A549 (cell line): ENCODE measurements around the gene MYO9A. TPM values are rescaled to one million over a fixed set of nuclear protein-coding genes. Genes with fewer than 3 reads are reported as not detected.
A peak's percentile ranks its signal among the peaks of the same experiment; 100 is the strongest.

Experiments
- ATAC-seq, 2 experiments: fragments of 200-7000 bp in 1 of 2; fragments of >200 bp in 1 of 2; cut with Nextera tagmentation in 1 of 2; cut with Tn5 transposase in 1 of 2; 3 replicates each; pipeline versions ENCODE4 v1.8.0 to v1.9.1; 2018 to 2020; ENCODE audit warnings: mild to moderate bottlenecking in 1 of 2, moderate library complexity in 1 of 2
- CTCF ChIA-PET: fragments of 300-600 bp; sonication (Branson Sonifier 250); formaldehyde crosslinking; extraction: SDS; loops from one replicate; lab custom pipeline; 2021; ENCODE audit warnings: antibody characterized with exemption, inconsistent platforms; lab: Yijun Ruan, JAX
- POLR2A ChIA-PET: fragments of 350-600 bp; formaldehyde crosslinking; extraction: SDS; loops from one replicate; lab custom pipeline; 2021; ENCODE audit warnings: antibody characterized with exemption, inconsistent platforms; lab: Yijun Ruan, JAX
- DNase-seq, 2 experiments: peaks; one replicate each; pipeline versions ENCODE4 v3.0.0 to v3.0.0-alpha.2; 2011 to 2016; ENCODE audit warnings: low read depth in 1 of 2, low spot score in 1 of 2
- FAIRE-seq: peaks from 2 replicates; lab custom pipeline; 2011; peaks lifted over from hg19 to GRCh38; lab: Jason Lieb, UNC
- H3K27ac ChIP-seq, 2 experiments: fragments of >200 bp; sonication (Bioruptor Twin); formaldehyde crosslinking; 3 replicates each; pipeline ENCODE4 v1.5.1; 2016 to 2017
- H3K4me1 ChIP-seq: fragments of >200 bp; sonication (Bioruptor Twin); formaldehyde crosslinking; 3 replicates; pipeline ENCODE4 v1.6.1; 2016
- H3K4me2 ChIP-seq: fragments of >200 bp; sonication (Bioruptor Twin); formaldehyde crosslinking; 3 replicates; pipeline ENCODE4 v1.6.1; 2016
- H3K4me3 ChIP-seq: fragments of >200 bp; sonication (Bioruptor Twin); formaldehyde crosslinking; 3 replicates; pipeline ENCODE4 v1.5.1; 2016
- H3K9me3 ChIP-seq: fragments of >200 bp; sonication (Bioruptor Twin); formaldehyde crosslinking; 3 replicates; pipeline ENCODE4 v1.6.1; 2016
- BHLHE40 ChIP-seq: IDR thresholded peaks from 2 replicates; pipeline ENCODE4 v1.6.1; 2012; ENCODE audit warnings: low read depth, low read length, inconsistent platforms
- EHMT2 ChIP-seq: fragments of 200-600 bp; sonication (generic); IDR thresholded peaks from 2 replicates; pipeline ENCODE4 v1.6.1; 2016; ENCODE audit warnings: antibody characterized with exemption, low read depth, mild to moderate bottlenecking, moderate library complexity
- EP300 ChIP-seq, 2 experiments: fragments of >200 bp; sonication (Bioruptor Twin); formaldehyde crosslinking; IDR thresholded peaks; 2 replicates in 1 of 2; 3 replicates in 1 of 2; pipeline ENCODE4 v1.6.1; 2016 to 2017
- FOSB ChIP-seq: fragments of 250-450 bp; sonication (Bioruptor Pico); IDR thresholded peaks from 2 replicates; pipeline ENCODE4 v1.5.0; 2020; ENCODE audit warnings: mild to moderate bottlenecking, moderate library complexity
- FOSL2 ChIP-seq, 2 experiments: fragments of 450-650 bp in 1 of 2; fragments of >200 bp in 1 of 2; sonication (Bioruptor Twin) in 1 of 2; formaldehyde crosslinking; IDR thresholded peaks; 2 replicates each; pipeline versions ENCODE4 v1.5.0 to v1.6.1; 2016 to 2020; ENCODE audit warnings: mild to moderate bottlenecking in 1 of 2, moderate library complexity in 1 of 2
- FOXS1 ChIP-seq: fragments of 250-450 bp; sonication (Bioruptor Pico); IDR thresholded peaks from 2 replicates; pipeline ENCODE4 v1.5.0; 2020; ENCODE audit warnings: mild to moderate bottlenecking, moderate library complexity
- HOXB5 ChIP-seq: fragments of 250-450 bp; sonication (Bioruptor Pico); IDR thresholded peaks from 2 replicates; pipeline ENCODE4 v1.5.0; 2020; ENCODE audit warnings: mild to moderate bottlenecking, moderate library complexity
- KDM5A ChIP-seq: fragments of 200-600 bp; sonication (generic); IDR thresholded peaks from 2 replicates; pipeline ENCODE4 v1.6.1; 2016; ENCODE audit warnings: antibody characterized with exemption, mild to moderate bottlenecking
- MAZ ChIP-seq: fragments of 150-350 bp; IDR thresholded peaks from 2 replicates; pipeline ENCODE4 v1.6.1; 2014; ENCODE audit warnings: antibody characterized with exemption, low read depth, low read length, borderline replicate concordance
- SMC3 ChIP-seq: fragments of >200 bp; sonication (Bioruptor Twin); formaldehyde crosslinking; IDR thresholded peaks from 3 replicates; pipeline ENCODE4 v1.6.1; 2018; ENCODE audit warnings: inconsistent platforms
- ZFP36 ChIP-seq: fragments of 450-650 bp; IDR thresholded peaks from 2 replicates; pipeline ENCODE4 v1.6.1; 2014; ENCODE audit warnings: borderline replicate concordance; ENCODE audit not compliant: partially characterized antibody
- ZSCAN20 ChIP-seq: fragments of 250-450 bp; sonication (Bioruptor Pico); IDR thresholded peaks from 2 replicates; pipeline ENCODE4 v1.8.0; 2022; ENCODE audit warnings: mild to moderate bottlenecking, moderate library complexity
- WGBS: methylation state at CpG from one replicate; pipeline ENCODE4 v1.1.6; 2017; ENCODE audit errors: missing lambda C conversion rate; 5-methylcytosine and 5-hydroxymethylcytosine counted together
- polyA plus RNA-seq, 4 experiments: library from polyadenylated mRNA; depleted of rRNA in 3 of 4; stranded (reverse); fragments of >200 nt; fragmentation: RNase III in 1 of 4; extraction: RNeasy Plus Mini Kit Qiagen cat#74134 plus additional on column Dnase treatment in 1 of 4; gene quantifications; 2 replicates in 3 of 4; 3 replicates in 1 of 4; pipeline ENCODE4 v1.2.3, GENCODE V29; 2011 to 2017
- TF ChIP-seq, protein P1 (sequence below): IDR thresholded peaks from 2 replicates; pipeline ENCODE4 v1.6.1; 2012
- TF ChIP-seq, protein P2 (sequence below): fragments of >200 bp; sonication (Bioruptor Twin); formaldehyde crosslinking; IDR thresholded peaks from 3 replicates; pipeline ENCODE4 v1.5.1; 2016
- TF ChIP-seq, protein P3 (sequence below): fragments of 450-650 bp; IDR thresholded peaks from 2 replicates; pipeline ENCODE4 v1.6.1; 2014; ENCODE audit warnings: antibody characterized with exemption

MYO9A gene
- polyA plus RNA-seq, 2 of the 4 experiments (the other 2 are of a cell fraction) = 5.9 to 21.9 TPM

DNA sequence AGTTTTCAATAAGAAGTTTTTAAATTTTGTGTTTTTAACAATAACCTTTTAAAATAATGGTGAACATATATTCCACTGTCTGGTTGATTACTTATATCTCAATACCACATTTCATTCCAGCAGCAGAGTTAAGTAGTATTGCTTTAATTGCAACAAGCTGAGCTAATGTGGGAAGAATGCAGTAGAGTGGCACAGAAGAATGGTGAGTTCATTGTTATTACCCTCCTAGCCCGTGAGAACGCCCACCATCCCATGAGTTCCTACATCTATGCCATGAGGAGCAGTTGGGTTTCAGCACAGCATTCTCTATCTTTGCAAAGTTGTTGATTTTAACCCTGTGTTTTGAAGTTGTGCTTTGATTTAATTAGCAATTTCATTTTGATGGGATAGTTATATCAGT lies 325.4 kb downstream of the MYO9A start:
- POLR2A ChIA-PET = no interaction called here

DNA sequence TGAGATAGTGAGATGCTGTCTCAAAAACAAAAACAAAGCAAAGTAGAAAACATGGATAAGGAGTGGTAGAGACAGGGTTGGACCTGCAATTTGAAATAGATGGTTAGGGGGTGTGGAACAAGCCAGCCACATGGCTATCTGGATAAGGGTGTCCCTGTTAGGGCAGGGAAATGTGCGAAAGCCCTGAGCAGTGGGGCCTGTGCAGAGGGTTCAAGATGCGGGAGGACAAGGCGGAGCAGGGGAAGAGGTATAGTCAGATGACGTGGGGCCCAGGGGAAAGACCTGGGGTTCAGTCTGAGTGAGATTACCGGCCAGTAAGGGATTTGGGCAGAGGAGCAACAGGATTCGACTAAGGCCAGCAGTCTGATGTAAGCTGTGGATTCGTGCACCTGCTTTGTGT lies 326.0 kb downstream of the MYO9A start:
- WGBS = 93% methylated on average over 7 of the region's 7 CpGs
- FAIRE-seq = no peak
- Histone ChIP-seq H3K9me3 (no peaks in the 10 kb centered on the region), H3K4me1 (peaks cover 32% of the 10 kb centered on the region), H3K27ac (peak overlapping the region; percentile 64 to 83), H3K4me2 (no peak overlapping the region), H3K4me3 (no peak overlapping the region)
- no peak for ATAC-seq
- no peak for DNase-seq
- POLR2A ChIA-PET = interaction anchor here (1.2 kb wide), 1 partner anchor 48 kb away, joined by 3 read pairs; no protein-coding TSS in a partner anchor
- TF ChIP-seq, protein P1, sequence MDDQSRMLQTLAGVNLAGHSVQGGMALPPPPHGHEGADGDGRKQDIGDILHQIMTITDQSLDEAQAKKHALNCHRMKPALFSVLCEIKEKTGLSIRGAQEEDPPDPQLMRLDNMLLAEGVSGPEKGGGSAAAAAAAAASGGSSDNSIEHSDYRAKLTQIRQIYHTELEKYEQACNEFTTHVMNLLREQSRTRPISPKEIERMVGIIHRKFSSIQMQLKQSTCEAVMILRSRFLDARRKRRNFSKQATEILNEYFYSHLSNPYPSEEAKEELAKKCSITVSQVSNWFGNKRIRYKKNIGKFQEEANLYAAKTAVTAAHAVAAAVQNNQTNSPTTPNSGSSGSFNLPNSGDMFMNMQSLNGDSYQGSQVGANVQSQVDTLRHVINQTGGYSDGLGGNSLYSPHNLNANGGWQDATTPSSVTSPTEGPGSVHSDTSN = no peak
- TF ChIP-seq, protein P2, sequence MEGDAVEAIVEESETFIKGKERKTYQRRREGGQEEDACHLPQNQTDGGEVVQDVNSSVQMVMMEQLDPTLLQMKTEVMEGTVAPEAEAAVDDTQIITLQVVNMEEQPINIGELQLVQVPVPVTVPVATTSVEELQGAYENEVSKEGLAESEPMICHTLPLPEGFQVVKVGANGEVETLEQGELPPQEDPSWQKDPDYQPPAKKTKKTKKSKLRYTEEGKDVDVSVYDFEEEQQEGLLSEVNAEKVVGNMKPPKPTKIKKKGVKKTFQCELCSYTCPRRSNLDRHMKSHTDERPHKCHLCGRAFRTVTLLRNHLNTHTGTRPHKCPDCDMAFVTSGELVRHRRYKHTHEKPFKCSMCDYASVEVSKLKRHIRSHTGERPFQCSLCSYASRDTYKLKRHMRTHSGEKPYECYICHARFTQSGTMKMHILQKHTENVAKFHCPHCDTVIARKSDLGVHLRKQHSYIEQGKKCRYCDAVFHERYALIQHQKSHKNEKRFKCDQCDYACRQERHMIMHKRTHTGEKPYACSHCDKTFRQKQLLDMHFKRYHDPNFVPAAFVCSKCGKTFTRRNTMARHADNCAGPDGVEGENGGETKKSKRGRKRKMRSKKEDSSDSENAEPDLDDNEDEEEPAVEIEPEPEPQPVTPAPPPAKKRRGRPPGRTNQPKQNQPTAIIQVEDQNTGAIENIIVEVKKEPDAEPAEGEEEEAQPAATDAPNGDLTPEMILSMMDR = no peak
- no peak for TF ChIP-seq SMC3
- TF ChIP-seq EP300 (IDR thresholded peaks at IDR 0.05) = no peak
- TF ChIP-seq KDM5A = no peak
- no peak for TF ChIP-seq EHMT2
- no peak for TF ChIP-seq HOXB5 (CRISPR knock-in tag)
- no peak for TF ChIP-seq FOXS1 (CRISPR knock-in tag)
- CTCF ChIA-PET = interaction anchor here (6.3 to 10.0 kb wide), 2 partner anchors 8 to 39 kb away, joined by 63 to 119 read pairs; no protein-coding TSS in a partner anchor

More for the DNA sequence above, 325.4 kb downstream of the MYO9A start:
- peaks cover 32% of the 10 kb centered on the region for H3K4me1 ChIP-seq
- FAIRE-seq = peak; percentile 49
- peak overlapping the region; percentile 64 to 83; a peak in 4 of 6 replicates for H3K27ac ChIP-seq
- 0 out of 3 replicates have a peak overlapping the region, but pooled peaks have one; percentile 20 for H3K4me2 ChIP-seq
- WGBS = 46% methylated on average over 2 of the region's 2 CpGs
- CTCF ChIA-PET = interaction anchor here (0.6 to 10.0 kb wide), 3 partner anchors 8 to 48 kb away, joined by 3 to 119 read pairs (median 63); no protein-coding TSS in a partner anchor
- ATAC-seq = no peak
- TF ChIP-seq ZFP36 = no peak
- TF ChIP-seq MAZ = no peak
- TF ChIP-seq BHLHE40 = no peak
- TF ChIP-seq FOSB (CRISPR knock-in tag) = no peak
- peak in 1 of 2 experiments; percentile 46 for DNase-seq
- H3K9me3 ChIP-seq = no peaks in the 10 kb centered on the region
- H3K4me3 ChIP-seq = no peak overlapping the region

DNA sequence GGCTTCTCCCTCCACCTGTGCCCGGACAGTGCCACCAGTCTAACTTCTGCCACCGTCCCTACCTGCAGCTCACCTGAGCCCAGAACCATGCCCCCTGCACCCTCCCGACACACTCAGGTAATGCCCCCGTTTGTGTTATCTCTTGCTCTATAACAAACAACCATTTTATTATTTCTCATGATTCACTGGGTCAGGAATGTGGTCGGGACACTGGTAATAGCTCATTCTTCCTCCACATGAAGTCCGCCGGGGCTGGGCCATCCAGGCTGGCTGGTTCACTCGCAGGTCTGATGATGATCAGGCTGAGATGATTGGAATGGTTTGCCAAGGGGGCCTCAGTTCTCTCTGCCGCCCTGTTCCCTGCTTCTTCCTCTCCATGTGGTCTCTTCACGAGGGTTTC lies 327.9 kb downstream of the MYO9A start:
- POLR2A ChIA-PET = interaction anchor here (0.6 kb wide), 1 partner anchor 47 kb away, joined by 3 read pairs; no protein-coding TSS in a partner anchor
- TF ChIP-seq, protein P3, sequence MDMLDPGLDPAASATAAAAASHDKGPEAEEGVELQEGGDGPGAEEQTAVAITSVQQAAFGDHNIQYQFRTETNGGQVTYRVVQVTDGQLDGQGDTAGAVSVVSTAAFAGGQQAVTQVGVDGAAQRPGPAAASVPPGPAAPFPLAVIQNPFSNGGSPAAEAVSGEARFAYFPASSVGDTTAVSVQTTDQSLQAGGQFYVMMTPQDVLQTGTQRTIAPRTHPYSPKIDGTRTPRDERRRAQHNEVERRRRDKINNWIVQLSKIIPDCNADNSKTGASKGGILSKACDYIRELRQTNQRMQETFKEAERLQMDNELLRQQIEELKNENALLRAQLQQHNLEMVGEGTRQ = no peak
- TF ChIP-seq FOSL2 (IDR thresholded peaks at IDR 0.05) (no peak), FOSL2 (CRISPR knock-in tag; IDR thresholded peaks at IDR 0.05) (0 out of 2 replicates have a peak, but pooled peaks have one; percentile 10), ZSCAN20 (CRISPR knock-in tag) (no peak)
- Histone ChIP-seq H3K9me3 (no peaks in the 10 kb centered on the region), H3K4me1 (peaks cover 32% of the 10 kb centered on the region), H3K4me2 (peak overlapping the region; percentile 25; the same call in 2 of the 3 replicates), H3K4me3 (no peak overlapping the region), H3K27ac (peak overlapping the region; percentile 64 to 83)
- WGBS = 55% methylated on average over 10 of the region's 10 CpGs
- ATAC-seq = peak; percentile 48 to 70; a peak in 4 of 6 replicates
- CTCF ChIA-PET = interaction anchor here (1.0 to 10.0 kb wide), 7 partner anchors 10 to 366 kb away, joined by 3 to 119 read pairs (median 9); no protein-coding TSS in a partner anchor
- FAIRE-seq = no peak
- DNase-seq = peak in 1 of 2 experiments; percentile 54
